ENCODE measurements around the gene ZNF226. TPM values are rescaled to one million over a fixed set of nuclear protein-coding genes. Genes with fewer than 3 reads are reported as not detected.
"Not testable (repeated sequence)": the region's sequence is repeated elsewhere in the genome, so short reads cannot be mapped to it uniquely, and the experiment has no call there.

The ZNF226 gene
- total RNA-seq, 2 experiments from 2014 or later, result 5.9 to 6.7 TPM

DNA sequence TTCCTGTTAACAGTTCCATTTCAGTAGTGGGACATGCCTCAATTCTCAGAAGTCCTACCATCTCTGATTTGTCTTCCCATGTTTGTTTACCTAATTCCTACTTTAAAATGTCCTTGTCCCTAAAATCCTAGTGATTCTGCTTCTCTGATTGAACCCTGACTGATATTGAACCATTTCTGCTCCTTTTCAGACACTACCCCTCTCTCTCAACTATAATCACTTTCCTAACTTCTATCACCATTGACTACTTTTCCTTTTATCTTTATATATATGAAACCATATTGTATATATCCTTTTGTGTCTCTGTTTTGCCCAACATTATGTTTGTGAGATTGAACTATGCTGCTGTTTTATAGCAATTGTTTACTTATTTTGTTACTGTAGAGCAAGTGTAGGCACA lies 31.9 kb downstream of the ZNF226 start:
- peaks cover 7% of the 10 kb centered on the region for H3K36me3 Mint-ChIP-seq (ENCODE audit: low read depth)

DNA sequence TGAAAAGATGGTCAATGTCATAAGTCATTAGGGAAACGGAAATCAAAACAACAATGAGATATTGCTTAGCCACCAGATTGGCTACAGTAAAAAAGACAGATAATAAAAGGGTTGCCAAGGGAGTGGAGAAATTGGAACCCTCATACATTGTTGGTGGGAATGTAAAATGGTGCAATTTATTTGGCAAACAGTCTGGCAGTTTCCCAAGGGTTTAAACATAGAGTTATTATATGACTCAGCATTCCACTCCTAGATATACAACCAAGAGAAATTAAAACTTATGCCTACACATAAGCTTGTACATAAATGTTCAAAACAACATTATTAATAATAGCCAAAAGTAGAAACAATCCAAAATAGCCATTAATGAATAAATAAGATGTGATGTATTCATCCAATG lies 37.6 kb downstream of the ZNF226 start:
- DNase-seq, result no peak
- H3K4me1 Mint-ChIP-seq (ENCODE audit: low read depth), result peaks cover 3% of the 10 kb centered on the region
- H3K27ac Mint-ChIP-seq, result no peak overlapping the region
- H3K36me3 Mint-ChIP-seq (ENCODE audit: low read depth), result peaks cover 10% of the 10 kb centered on the region
- intact Hi-C loops (cut with micrococcal nuclease), result no loop called here
- ATAC-seq, result no peak
- peaks cover 15% of the 10 kb centered on the region for H3K9me3 Mint-ChIP-seq
- H3K27me3 Mint-ChIP-seq, result peaks cover 5% of the 10 kb centered on the region
- ChIA-PET CTCF (no interaction called here), POLR2A (no interaction called here)
- TF ChIP-seq, protein P1, sequence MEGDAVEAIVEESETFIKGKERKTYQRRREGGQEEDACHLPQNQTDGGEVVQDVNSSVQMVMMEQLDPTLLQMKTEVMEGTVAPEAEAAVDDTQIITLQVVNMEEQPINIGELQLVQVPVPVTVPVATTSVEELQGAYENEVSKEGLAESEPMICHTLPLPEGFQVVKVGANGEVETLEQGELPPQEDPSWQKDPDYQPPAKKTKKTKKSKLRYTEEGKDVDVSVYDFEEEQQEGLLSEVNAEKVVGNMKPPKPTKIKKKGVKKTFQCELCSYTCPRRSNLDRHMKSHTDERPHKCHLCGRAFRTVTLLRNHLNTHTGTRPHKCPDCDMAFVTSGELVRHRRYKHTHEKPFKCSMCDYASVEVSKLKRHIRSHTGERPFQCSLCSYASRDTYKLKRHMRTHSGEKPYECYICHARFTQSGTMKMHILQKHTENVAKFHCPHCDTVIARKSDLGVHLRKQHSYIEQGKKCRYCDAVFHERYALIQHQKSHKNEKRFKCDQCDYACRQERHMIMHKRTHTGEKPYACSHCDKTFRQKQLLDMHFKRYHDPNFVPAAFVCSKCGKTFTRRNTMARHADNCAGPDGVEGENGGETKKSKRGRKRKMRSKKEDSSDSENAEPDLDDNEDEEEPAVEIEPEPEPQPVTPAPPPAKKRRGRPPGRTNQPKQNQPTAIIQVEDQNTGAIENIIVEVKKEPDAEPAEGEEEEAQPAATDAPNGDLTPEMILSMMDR (IDR thresholded peaks at IDR 0.05), result no peak
- no peak overlapping the region for H3K4me3 Mint-ChIP-seq

More for the DNA sequence above, 31.9 kb downstream of the ZNF226 start:
- ChIA-PET POLR2A (no interaction called here), CTCF (no interaction called here)
- Mint-ChIP-seq H3K27me3 (no peaks in the 10 kb centered on the region), H3K27ac (no peak overlapping the region), H3K4me3 (no peak overlapping the region), H3K9me3 (peaks cover 31% of the 10 kb centered on the region), H3K4me1 (ENCODE audit: low read depth) (no peaks in the 10 kb centered on the region)
- intact Hi-C loops (cut with micrococcal nuclease), result no loop called here
- no peak for ATAC-seq
- TF ChIP-seq, protein P1 (IDR thresholded peaks at IDR 0.05), result no peak
- no peak for DNase-seq

DNA sequence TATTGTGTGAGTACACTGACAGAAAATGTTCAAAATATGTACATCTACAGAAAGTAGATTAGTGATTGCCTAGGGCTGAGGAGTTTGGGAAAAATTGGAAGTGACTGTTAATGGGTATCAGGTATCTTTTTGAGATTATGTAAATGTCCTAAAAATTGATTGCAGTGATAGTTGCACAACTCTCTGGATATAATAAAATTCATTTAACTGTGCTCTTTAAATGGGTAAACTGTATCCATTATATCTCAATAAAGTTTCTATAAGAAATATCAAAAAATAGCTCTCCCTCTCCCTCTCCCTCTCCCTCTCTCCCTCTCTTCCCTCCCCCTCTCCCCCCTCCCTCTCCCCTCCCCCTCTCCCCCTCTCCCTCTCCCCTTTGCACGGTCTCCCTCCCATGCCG lies 38.1 kb downstream of the ZNF226 start:
- intact Hi-C loops (cut with micrococcal nuclease), result no loop called here
- no peak for ATAC-seq
- ChIA-PET CTCF (no interaction called here), POLR2A (no interaction called here)
- TF ChIP-seq, protein P1 (IDR thresholded peaks at IDR 0.05), result no peak
- Mint-ChIP-seq H3K27me3 (peaks cover 5% of the 10 kb centered on the region), H3K4me3 (no peak overlapping the region), H3K36me3 (ENCODE audit: low read depth) (peaks cover 9% of the 10 kb centered on the region), H3K27ac (no peak overlapping the region), H3K4me1 (ENCODE audit: low read depth) (peaks cover 5% of the 10 kb centered on the region), H3K9me3 (peaks cover 15% of the 10 kb centered on the region)
- no peak for DNase-seq

DNA sequence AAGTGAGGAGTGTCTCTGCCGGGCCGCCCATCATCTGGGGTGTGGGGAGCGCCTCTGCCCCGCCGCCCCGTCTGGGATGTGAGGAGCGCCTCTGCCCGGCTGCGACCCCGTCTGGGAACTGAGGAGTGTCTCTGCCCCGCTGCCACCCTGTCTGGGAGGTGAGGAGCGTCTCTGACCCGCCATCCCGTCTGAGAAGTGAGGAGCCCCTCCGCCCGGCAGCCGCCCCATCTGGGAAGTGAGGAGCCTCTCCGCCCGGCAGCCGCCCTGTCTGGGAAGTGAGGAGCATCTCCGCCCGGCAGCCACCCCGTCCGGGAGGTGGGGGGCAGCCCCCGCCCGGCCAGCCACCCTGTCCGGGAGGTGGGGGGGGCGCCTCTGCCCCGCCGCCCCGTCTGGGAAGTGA lies 39.0 kb downstream of the ZNF226 start:
- ATAC-seq; CTCF ChIA-PET; H3K4me3 Mint-ChIP-seq; H3K27me3 Mint-ChIP-seq; intact Hi-C loops (cut with micrococcal nuclease); H3K27ac Mint-ChIP-seq; H3K36me3 Mint-ChIP-seq (ENCODE audit: low read depth); DNase-seq; POLR2A ChIA-PET; H3K4me1 Mint-ChIP-seq (ENCODE audit: low read depth): not testable (repeated sequence)
- H3K9me3 Mint-ChIP-seq, result peaks cover 20% of the 10 kb centered on the region

DNA sequence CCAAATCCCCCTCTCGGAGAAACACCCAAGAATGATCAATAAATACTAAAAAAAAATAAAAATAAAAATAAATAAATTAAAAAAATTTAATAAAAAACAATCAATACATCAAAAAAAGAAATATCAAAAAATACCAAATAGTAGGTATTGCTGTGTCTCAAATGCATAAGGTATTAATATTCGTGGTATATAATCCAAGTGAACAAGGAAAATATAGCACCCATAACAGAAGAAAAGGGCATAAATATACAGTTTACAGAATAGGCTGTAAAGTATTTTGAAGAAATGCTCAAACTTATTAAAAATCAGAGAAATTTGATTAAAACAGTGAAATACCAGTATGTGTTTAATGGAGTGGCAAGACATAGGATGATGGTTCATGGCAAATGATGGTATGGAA lies 39.9 kb downstream of the ZNF226 start:
- Mint-ChIP-seq H3K4me3 (no peak overlapping the region), H3K36me3 (ENCODE audit: low read depth) (peaks cover 10% of the 10 kb centered on the region), H3K4me1 (ENCODE audit: low read depth) (peaks cover 5% of the 10 kb centered on the region), H3K27me3 (peaks cover 5% of the 10 kb centered on the region), H3K9me3 (peaks cover 20% of the 10 kb centered on the region), H3K27ac (no peak overlapping the region)
- ChIA-PET CTCF (no interaction called here), POLR2A (no interaction called here)
- TF ChIP-seq, protein P1 (IDR thresholded peaks at IDR 0.05), result no peak
- intact Hi-C loops (cut with micrococcal nuclease), result no loop called here
- ATAC-seq, result no peak
- DNase-seq, result no peak

Data from activated CD8-positive, alpha-beta T cell treated with anti-CD3 and anti-CD28 coated beads for 36 hours (primary cell).